GM04503 (cell line): Measurements from ENCODE around the gene DACT3.

Experiments
- DNase-seq: peaks from one replicate; pipeline ENCODE4 v3.0.0-alpha.2; 2012; ENCODE audit warnings: low read depth

Gene DACT3, protein sequence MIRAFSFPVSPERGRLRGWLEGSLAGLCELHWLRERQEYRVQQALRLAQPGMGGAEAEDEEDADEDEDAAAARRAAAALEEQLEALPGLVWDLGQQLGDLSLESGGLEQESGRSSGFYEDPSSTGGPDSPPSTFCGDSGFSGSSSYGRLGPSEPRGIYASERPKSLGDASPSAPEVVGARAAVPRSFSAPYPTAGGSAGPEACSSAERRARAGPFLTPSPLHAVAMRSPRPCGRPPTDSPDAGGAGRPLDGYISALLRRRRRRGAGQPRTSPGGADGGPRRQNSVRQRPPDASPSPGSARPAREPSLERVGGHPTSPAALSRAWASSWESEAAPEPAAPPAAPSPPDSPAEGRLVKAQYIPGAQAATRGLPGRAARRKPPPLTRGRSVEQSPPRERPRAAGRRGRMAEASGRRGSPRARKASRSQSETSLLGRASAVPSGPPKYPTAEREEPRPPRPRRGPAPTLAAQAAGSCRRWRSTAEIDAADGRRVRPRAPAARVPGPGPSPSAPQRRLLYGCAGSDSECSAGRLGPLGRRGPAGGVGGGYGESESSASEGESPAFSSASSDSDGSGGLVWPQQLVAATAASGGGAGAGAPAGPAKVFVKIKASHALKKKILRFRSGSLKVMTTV

DNA sequence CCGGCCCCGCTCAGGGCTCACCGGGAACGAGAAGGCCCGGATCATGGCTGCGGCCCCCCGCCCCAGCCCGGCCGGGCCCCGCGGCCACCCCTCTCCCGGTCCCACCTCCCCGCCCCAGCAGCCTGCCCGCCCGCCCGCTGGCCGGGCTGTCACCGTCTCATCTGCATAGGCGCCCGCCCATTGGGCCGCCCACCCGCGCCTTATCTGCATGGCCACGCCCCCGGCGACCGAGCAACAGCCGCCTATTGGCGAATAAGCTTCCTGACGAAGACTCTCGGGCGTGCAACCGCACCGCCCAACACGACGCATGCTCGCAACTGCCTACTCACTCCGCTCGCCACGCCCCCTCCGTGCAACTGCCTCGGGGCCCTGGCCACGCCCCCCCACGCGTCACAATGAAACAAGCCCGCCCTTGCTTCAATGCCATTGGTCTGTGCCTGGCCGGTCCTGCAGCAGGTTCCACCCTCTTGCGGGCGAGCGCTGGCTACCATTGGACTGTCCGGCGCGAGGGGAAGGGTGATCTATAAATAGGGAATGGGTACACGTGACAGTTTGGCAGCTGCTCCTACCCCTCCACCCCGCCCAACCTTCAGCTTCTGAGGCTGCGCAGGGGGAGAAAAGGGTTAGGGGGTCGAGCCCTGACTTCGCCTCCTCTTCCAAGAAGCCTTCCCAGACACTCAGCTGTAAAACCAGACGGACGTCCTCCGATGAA is at the start of gene DACT3:
Gene DACT3 (minus strand): TSS at position 163 of the 712 bp plus-strand sequence. CDS start 118 bp downstream, at position 45.
- peak; percentile 94 for DNase-seq

DNA sequence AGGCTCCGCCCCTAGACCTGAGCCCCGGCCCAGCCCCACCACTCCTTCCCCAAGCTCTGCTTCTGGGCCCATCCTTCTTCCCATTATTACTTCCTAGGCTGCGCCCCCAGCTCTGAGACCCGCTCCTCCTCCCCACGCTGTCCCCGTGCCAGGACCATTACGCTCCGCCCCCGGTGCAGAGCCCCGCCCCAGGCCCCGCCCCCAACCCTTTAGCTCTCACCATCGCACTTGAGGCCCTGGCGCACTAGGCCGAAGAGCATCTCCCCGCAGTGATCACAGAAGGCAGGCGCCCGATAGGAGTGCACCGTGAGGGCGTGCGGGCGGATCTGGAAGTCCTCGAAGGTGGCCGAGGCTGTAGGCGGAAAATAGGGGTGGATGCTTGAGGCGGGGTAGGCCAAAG is 49.7 kb upstream of the DACT3 start:
- DNase-seq = no peak

DNA sequence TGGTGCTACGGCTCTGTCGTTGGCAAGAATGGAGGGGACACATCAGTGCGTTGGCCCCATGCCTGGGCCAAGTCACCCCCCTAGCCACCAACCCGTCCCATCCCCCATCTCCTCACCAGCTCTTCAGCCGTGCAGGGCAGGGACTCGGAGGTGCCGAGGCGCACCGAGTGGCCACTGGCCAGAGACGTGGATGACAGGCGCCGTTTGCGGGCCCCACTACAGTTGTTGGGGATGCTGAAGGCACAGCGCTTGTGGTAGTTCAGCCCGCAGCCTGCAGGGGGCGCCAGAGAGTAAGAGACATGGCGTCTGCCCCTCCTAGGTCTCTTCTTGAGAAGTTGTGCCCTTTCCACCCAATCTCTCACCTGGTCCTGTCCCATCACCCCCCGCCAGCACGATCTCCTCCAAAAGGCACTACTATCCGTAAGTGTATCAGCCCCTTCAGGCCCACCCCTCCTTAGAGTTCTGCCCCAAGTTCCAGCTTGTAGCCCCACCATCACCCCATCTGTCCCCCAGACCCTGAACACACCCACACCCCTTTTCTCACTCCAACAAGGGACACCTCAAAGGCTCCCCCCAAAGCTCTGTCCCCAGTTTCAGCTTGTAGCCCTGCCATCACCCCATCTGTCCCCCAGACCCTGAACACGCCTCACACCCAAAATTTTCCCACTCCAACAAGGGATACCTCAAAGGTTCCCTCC is 43.5 kb upstream of the DACT3 start:
- no peak for DNase-seq

DNA sequence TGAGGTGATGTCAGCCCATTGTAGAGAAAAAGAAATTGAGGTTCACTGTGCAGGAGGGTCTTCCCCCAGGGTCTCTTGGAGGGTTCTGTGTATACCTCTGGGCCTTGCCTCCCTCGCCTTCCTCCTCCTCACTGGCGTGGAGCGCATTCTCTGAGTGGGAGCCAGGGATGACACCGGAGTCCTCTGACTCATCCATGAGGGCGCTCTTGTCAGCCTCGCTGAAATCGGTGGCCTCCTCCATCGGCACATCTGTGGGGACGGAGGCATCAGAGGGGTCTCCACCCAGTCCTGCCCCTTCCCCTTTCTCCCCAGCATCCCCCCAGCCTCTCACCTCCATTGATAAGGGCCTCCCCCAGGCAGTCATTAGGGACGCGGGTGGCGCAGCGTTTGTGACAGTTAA is 39.7 kb upstream of the DACT3 start:
- no peak for DNase-seq

DNA sequence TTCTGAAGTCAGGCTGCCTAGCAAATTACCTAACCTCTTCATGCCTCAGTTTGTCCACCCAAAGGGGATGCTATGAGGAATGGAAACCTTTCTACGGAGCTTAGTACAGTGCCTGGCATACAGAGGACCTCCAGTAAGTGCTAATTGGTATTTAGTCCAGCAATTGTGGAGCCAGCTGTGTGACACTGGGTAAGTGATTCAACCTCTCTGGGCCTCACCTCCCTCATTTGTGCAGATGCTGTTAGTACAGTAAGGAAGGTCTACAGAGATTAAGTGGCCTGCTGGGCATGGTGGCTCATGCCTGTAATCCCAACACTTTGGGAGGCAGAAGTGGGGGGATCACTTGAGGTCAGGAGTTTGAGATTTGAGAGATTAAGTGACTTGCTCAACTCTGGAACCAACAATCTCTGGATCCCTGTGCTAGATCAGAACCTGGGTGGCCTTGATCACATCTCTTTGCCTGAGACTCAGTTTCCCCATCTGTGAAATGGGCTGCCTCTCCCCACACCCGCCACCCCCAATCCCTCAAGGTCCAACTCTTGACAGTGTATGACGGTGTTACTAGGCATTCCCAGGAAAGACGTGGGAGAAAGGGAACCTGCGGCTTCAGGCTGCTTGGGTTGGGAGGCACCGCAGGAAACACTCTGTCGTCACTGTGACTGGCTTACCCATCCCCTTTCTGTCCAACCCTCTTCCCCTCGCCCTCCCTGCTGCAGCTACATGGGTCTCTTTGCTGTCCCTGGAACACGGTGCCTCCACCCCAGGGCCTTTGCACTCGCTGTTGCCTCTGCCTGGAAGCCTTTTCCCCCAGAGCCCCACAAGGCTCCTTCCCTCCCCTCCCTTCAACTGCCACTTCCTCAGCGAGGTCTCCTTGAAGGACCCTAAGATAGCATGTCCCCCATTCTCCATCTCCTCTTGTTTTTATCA is 37.7 kb upstream of the DACT3 start:
- DNase-seq = no peak

DNA sequence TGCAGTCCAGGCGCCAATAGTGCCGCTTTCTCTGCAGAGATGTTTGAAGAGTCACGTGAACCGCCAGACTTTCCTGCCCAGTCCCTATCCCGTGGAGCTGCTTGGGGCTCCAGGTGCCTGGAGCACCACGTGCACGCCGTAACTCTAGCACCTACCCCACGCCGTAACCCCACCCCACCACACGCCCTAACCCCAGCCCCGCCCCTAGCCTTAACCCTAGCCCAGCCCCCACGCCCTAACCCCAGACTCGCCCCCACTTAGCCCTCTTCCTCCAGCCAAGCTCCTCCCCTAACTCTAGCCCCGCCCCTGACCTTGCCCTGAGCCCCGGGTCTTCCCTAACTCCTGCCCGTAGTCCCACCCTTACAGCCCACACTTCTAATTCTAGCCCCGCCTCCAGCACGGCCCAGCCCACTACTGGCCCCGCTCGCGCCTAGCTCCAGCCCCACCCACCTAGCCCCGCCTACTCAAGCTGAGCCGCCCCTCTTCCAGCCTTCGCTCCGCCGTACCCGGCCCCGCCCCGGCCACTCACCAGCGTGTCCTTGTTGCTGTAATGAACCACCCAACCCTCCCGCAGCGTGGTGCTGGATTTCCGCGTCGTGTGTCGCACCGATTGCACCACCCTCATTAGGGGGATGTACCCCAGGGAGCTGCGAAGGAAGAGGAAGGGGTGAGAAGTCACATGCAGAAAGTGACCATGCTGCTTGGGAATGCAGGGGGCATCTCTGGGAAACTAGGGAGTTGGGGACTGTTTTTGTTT is 36.4 kb upstream of the DACT3 start:
- DNase-seq = peak; percentile 21

DNA sequence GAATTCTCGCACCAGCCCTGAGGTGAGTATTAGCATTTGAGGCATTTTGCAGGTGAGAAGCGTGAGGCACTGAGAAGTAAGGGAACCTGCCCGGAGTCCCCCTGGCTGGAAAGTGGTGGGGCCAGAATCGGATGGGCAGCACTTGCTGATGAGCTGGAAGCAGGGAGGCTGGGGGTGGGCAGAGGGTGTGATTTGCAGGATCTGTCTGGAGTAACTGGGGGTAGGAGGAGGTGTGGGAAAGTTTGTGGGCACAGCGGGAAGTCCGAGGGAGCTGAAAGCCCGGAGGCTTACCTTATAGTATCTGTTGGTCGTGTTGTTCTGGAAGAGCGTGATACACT is 35.9 kb upstream of the DACT3 start:
- DNase-seq = no peak

DNA sequence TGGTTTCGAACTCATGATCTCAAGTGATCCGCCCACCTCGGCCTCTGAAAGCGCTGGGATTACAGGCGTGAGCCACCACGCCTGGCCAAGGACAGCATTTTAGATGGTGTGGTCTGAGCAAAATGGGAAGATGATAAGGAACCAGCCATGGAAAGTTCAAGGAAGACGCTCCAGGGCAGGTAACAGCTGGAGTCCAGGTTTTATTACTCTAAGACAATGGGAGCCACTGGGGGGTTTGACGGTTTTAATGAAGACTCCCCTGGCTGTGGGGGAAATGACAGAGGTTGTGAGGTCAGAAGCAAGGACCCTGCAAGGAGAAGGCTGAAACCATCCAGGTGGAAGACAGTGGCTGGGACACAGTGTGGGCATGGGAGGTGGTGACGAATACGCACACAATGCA is 35.1 kb upstream of the DACT3 start:
- no peak for DNase-seq

DNA sequence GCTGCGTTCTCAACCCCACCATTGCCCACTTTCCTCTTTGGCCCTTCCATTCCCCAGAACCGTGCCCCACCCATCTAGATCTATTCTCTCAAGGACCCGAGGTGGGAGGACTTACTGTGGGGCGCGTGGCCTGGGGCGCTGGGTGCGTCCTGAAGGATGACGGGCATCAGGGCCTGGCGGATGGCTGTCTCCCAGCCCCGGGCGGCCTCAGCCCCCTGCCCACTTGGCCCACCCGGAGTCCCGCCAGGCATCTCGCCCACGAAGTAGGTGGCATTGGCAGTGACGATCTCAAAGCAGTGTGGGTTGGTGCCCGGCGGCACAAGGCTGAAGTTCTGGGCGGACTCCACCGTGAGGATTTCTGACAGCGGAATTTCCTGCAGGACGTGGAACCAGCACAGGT is 32.8 kb upstream of the DACT3 start:
- no peak for DNase-seq

DNA sequence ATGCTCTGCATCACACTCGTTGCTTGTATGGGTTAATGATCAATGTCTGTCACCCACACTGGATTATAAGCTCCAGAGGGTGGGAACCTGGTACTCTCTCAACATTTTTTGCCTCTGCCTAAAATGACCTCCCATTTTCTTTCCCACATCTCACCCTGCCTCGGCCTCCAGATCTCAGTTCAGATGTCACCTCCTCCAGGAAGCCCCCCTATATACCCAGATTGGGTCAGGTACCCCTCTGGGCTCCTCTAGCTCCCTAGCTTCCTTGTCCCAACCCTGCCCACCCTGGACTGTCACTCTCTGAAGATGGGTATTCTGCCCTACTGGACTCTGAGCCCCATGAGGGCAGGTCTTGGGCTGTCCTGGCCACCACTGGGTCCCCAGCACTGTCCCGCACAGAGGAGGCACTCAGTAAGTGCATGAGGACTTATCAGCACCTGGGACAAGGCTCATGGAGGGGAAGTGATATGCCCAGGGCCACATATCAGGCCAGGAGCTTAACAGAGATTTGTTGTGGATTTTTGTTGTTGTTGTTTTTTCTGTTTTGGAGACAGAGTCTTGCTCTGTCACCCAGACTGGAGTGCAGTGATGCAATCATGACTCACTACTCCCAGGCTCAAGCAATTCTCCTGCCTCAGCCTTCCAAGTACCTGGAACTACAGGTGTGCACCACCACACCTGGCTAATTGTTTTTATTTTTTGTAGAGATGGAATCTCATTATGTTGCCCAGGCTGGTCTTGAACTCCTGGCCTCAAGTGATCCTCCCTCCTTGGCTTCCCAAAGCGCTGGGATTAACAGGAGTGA is 32.1 kb upstream of the DACT3 start:
- DNase-seq = no peak

DNA sequence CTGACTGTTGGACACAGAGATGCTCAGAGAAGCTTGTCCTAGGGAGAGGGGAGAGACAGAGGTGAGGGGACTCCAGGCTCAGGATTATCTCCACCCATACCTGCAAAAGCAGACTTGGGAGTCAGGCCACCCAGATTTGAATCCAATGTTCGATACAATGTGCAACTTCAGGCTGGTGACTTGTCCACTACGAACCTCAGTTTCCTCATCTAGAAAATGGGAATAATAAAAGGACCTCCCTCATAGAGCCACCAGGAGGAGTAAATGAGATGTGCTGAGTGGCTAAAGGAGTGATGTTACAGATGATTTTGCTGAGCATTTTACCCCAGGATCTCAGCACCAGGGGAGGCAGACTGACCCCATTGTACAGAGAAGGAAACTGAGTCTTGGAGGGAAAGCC is 31.0 kb upstream of the DACT3 start:
- no peak for DNase-seq

DNA sequence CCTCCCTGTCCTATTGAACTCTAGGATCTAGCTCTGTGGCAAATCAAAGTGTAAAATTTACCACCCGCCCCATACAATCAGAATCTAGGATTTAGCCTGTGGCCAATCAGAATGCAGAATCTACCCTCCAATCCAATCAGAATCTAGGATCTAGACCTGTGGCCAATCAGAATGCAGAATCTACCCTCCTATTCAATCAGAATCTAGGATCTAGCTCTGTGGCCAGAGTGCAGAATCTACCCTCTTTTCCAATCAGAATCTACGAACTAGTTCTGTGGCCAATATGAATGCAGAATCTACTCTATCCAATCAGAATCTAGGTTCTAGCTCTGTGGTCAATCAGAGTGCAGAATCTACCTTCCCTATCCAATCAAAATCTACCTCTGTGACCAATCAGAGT is 30.1 kb upstream of the DACT3 start:
- no peak for DNase-seq

DNA sequence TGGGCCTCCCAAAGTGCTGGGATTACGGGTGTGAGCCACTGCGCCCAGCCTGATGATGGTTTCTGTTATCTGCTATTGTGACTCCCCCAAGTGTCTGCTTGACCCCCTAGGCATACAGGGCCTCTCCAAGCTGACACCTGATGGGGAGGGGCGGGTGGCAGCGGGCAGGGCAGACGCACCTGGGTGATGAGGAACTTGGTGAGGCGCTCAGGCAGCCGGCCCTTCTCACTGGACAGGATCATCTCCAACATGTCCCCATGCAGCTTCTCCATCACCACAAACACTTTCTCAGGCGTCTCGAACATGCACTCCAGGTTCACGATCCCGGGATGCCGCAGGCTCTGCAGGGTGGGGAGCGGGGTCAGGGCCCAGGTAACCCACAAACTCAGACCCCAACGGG is 28.4 kb upstream of the DACT3 start:
- no peak for DNase-seq

DNA sequence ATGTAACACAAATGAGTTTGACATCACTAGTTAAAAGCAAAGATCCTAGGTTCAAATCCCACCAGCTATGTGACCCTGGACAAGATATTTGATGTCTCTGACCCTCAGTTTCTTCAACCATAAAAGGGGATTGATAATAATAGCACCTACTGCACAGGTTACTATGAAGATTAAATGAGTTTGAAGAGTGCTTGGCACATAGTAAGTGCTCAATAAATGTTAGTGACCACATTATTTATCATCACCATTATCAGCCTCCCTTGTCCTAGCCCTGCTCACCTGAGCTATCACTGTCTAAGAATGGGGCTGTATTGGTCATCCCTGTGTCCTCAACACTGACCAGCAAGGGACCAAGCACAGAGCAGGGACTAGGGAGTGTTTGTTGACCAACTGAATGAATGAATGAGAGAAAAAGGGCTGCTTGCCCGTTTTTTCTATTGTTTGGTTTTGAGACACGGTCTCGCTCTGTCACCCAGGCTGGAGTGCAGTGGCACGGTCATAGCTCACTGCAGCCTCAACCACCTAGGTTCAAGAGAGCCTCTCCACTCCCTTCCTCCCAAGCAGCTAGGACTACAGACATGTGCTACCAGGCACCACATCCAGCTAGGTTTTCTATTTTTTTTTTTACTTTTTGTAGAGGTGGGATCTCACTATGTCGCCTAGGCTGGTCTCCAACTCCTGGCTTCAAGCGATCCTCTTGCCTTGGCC is 26.6 kb upstream of the DACT3 start:
- no peak for DNase-seq

DNA sequence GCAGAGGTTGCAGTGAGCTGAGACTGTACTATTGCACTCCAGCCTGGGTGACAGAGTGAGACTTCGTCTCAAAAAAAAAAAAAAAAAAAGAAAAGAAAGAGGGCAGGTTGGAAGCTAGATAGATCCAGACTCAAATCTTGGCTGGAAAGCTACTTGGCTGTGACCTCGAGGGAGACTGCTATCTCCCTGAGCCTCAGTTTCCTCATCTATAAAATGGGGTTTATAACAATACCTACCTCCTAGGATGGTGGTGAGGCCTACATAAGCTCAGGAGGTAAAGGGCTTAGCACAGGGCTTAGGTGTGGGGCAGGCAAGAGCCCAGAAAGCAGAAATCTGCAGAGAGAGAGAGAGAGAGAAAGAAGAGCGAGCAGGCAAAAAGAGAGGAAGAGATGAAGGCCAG is 24.2 kb upstream of the DACT3 start:
- no peak for DNase-seq

DNA sequence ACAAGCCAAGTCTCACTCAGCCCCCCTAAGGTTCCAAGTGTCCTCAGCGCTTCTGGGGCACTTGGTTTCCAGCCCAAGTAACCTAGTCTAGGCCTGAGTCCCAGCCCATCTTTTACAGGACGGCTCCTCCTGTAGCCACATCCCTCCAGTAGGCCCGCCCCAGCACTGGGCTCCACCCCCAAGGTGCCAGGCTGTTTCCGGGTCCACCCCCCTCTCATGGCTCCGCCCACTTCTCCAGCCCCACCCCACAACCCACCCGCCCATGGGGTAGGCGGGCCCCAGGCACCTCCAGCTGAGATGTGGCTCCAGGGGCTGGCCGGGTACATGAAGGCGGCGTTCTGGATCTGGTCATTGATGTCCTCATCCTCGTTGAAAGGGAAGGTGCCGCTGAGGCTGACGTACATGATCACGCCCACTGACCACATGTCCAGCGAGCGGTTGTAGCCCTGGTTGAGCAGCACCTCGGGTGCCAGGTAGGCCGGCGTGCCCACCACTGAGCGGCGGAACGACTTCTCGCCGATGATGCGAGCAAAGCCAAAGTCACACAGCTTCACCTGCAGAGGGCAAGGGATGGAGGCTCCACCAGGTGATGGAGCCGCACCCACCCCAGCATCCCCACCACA is 17.2 kb upstream of the DACT3 start:
- DNase-seq = no peak

DNA sequence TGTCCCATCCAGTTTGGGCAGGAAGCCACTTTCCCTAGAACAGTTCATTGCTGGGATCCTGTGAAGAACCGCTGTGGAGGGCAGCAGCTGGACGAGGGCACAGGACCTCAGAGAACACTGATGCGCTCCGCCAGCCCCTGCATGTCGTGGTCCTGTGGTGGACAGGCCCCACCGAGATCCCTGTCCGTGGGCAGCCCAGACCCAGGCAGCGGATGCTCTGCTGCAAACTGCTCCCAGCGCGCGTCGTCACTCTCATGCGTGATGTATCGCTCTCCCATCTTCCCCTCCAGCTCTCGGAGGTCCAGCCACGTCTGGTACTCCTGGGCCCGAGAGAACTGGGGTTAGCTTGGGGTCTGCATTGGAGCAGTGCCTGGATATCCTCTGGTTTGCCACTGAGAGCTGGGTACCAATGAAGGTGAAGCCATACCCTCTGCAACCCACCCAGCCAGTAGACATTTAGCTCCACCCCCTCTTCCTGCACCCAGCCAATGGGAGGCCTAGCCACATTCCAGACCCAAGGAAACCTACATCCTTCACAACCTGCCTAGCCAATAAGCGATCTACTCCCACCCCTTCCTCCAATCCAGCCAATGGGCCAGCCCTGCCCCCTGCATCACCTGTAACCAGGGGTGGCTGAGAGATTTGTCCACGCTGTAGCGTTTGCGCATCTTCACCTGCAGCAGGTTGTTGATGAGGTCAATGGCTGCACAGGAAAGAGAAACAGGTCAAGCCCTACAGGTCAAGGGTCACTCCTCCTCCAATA is 13.6 kb upstream of the DACT3 start:
- DNase-seq = no peak

DNA sequence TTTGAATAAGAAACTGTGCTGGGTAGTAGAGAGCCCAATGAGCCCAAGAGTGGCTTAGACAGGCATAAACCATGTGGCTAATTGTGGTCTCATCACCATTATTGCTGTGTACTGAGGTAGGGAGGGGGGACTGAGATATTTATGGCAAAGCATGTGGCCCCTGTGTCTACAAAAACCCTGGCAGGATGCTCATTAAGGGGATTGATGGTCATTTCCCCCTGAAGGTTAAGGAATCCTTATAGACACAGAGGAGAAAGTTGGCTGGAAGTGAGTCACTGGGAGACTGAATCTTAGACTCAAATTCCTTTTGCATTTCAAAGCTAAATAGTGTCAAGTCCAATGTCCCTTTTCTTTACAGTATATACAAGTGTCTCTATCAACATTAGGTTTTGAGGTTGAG is 9.8 kb upstream of the DACT3 start:
- no peak for DNase-seq
